Stomach (tissue), 9 donors: ENCODE results near the gene CDC6. TPM values are rescaled to one million over a fixed set of nuclear protein-coding genes. Genes with fewer than 3 reads are reported as not detected.
"Not testable (repeated sequence)": the region's sequence is repeated elsewhere in the genome, so short reads cannot be mapped to it uniquely, and the experiment has no call there.

Source experiments
- DNase-seq, 2 donors: peaks; one replicate each; pipeline versions ENCODE4 v3.0.0 to v3.0.0-alpha.2; 2013 to 2019
- H3K27ac ChIP-seq, 5 donors: fragments of 200-600 bp in 4 of 5; sonication (generic) in 4 of 5; one replicate each; pipeline ENCODE4 v1.5.1; 2013 to 2019; ENCODE audit warnings: mild to moderate bottlenecking in 1 of 5, moderate library complexity in 1 of 5
- H3K27me3 ChIP-seq, 3 donors: fragments of 200-600 bp; sonication (generic); one replicate each; pipeline ENCODE4 v1.5.1; 2017 to 2019; ENCODE audit warnings: mixed run types in 1 of 3
- H3K36me3 ChIP-seq, 4 donors: fragments of 200-600 bp; sonication (generic); 1 replicate in 3 of 4; 2 replicates in 1 of 4; pipeline ENCODE4 v1.5.1; 2016 to 2019
- H3K4me1 ChIP-seq, 4 donors: fragments of 200-600 bp; sonication (generic); one replicate each; pipeline ENCODE4 v1.5.1; 2016 to 2019
- H3K4me3 ChIP-seq, 4 donors: fragments of 200-600 bp; sonication (generic) in 3 of 4; one replicate each; pipeline ENCODE4 v1.5.1; 2016 to 2019; ENCODE audit warnings: mild to moderate bottlenecking in 1 of 4
- H3K9me3 ChIP-seq, 4 donors: fragments of 200-600 bp; sonication (generic); one replicate each; pipeline ENCODE4 v1.5.1; 2016 to 2019
- CTCF ChIP-seq, 7 experiments: fragments of 450-650 bp in 4 of 7; fragments of 200-600 bp in 3 of 7; sonication (generic) in 3 of 7; IDR thresholded peaks; one replicate each; pipeline ENCODE4 v1.5.1; 2016 to 2019; ENCODE audit warnings: antibody characterized with exemption in 7 of 7, control low read depth in 2 of 7, mild to moderate bottlenecking in 1 of 7
- EP300 ChIP-seq: sonication (generic); formaldehyde crosslinking; IDR thresholded peaks from one replicate; pipeline ENCODE4 v1.6.1; 2017; ENCODE audit warnings: antibody characterized with exemption
- POLR2A ChIP-seq, 4 donors: fragments of 450-650 bp; IDR thresholded peaks; one replicate each; pipeline ENCODE4 v1.6.1; 2016; ENCODE audit warnings: antibody characterized with exemption in 4 of 4, control low read depth in 2 of 4, mild to moderate bottlenecking in 1 of 4, moderate library complexity in 1 of 4
- POLR2AphosphoS5 ChIP-seq, 3 donors: sonication (generic); formaldehyde crosslinking; IDR thresholded peaks; one replicate each; pipeline ENCODE4 v1.6.1; 2016; ENCODE audit warnings: antibody characterized with exemption in 3 of 3
- WGBS, 5 donors: extraction: QIAGEN DNeasy Blood & Tissue Kit in 3 of 5; methylation state at CpG; one replicate each; pipeline versions ENCODE4 v1.1.5 to v1.1.7; 2013 to 2018; 5-methylcytosine and 5-hydroxymethylcytosine counted together
- intact Hi-C: fragments of 100-400 bp; cut with DNase I; formaldehyde crosslinking; loops from one replicate; pipeline ENCODE4 v1.15.1; 2023; ENCODE audit warnings: low total_unique reads
- polyA plus RNA-seq, 3 donors: library from polyadenylated mRNA; stranded (reverse); fragments of 200-250 nt; gene quantifications; one replicate each; pipeline ENCODE4 v1.2.3, GENCODE V29; 2013
- total RNA-seq, 5 donors: library from RNA; depleted of rRNA; stranded (reverse); fragments of >200 nt; gene quantifications; one replicate each; pipeline versions ENCODE4 v1.1.0 to v1.2.3, GENCODE V29; 2014 to 2016
- donor health status: healthy with polysubstance abuse.
- donor health status: Bipolar disorder and iron deficiency.
- donor health status: healthy.

The CDC6 gene
- total and polyA plus RNA-seq, 8 donors, result 1.1 to 9.8 (median 3.1) TPM; not detected in 1

GRCh38 chr17:40301315-40301714 lies 13.6 kb downstream of the CDC6 start:
- Histone ChIP-seq H3K9me3 (no peaks in the 10 kb centered on the region), H3K4me1 (peaks cover 10 to 27% (median 19%) of the 10 kb centered on the region in 4 donors), H3K4me3 (no peak overlapping the region), H3K27ac (no peak overlapping the region), H3K36me3 (no peaks in the 10 kb centered on the region), H3K27me3 (no peaks in the 10 kb centered on the region)
- intact Hi-C loops, result no loop called here
- peak; percentile 64 to 74 for DNase-seq
- TF ChIP-seq CTCF (IDR thresholded peaks at IDR 0.05), result peak in 3 of 7 experiments; percentile 14 to 60 (median 56)
- no peak for TF ChIP-seq POLR2A (IDR thresholded peaks at IDR 0.05)
- 42 to 56% (median 46%) methylated on average over 4 of the region's 4 CpGs for WGBS, 5 donors

- Histone ChIP-seq H3K4me1 (peaks cover 24 to 46% (median 38%) of the 10 kb centered on the region in 4 donors), H3K36me3 (no peaks in the 10 kb centered on the region), H3K9me3 (no peaks in the 10 kb centered on the region), H3K27me3 (no peaks in the 10 kb centered on the region), H3K4me3 (no peak overlapping the region), H3K27ac (peak overlapping the region in 2 of 5 donors; percentile 62 to 74)
- WGBS, 5 donors, result 32 to 51% (median 48%) methylated on average over 4 of the region's 4 CpGs
- TF ChIP-seq CTCF (IDR thresholded peaks at IDR 0.05), result peak in 5 of 7 experiments; percentile 40 to 92 (median 79)
- no peak for TF ChIP-seq POLR2A (IDR thresholded peaks at IDR 0.05)
- no peak for TF ChIP-seq EP300
- TF ChIP-seq POLR2AphosphoS5 (IDR thresholded peaks at IDR 0.05), result peak in 2 of 3 donors; percentile 21 to 48
- peak; percentile 54 to 88 for DNase-seq
- intact Hi-C loops, result loop anchor here (2.0 kb wide), 1 partner anchor 52 kb away; no protein-coding TSS in a partner anchor
Measured at GRCh38 chr17:40303009-40303657, 15.5 kb downstream of the CDC6 start.

- peak in 1 of 2 donors; percentile 87 for DNase-seq
- intact Hi-C loops, result loop anchor here (2.0 kb wide), 1 partner anchor 51 kb away; no protein-coding TSS in a partner anchor
Measured at GRCh38 chr17:40303708-40304551, 16.3 kb downstream of the CDC6 start.

GRCh38 chr17:40304552-40304863 lies 16.8 kb downstream of the CDC6 start:
- H3K27ac ChIP-seq, result peak overlapping the region in 4 of 5 donors; percentile 31 to 74 (median 48)
- intact Hi-C loops, result not testable (repeated sequence)
- WGBS, 5 donors, result 56 to 91% (median 82%) methylated on average over 5 of the region's 5 CpGs

More at GRCh38 chr17:40303708-40304551, 16.3 kb downstream of the CDC6 start:
- Histone ChIP-seq H3K4me1 (peaks cover 30 to 54% (median 46%) of the 10 kb centered on the region in 4 donors), H3K4me3 (no peak overlapping the region), H3K36me3 (no peaks in the 10 kb centered on the region), H3K27me3 (no peaks in the 10 kb centered on the region), H3K9me3 (no peaks in the 10 kb centered on the region), H3K27ac (peak overlapping the region in 4 of 5 donors; percentile 31 to 74 (median 48))
- 54 to 66% (median 63%) methylated on average over 5 of the region's 5 CpGs for WGBS, 5 donors
- TF ChIP-seq CTCF (IDR thresholded peaks at IDR 0.05), result no peak
- peak in 1 of 3 donors; percentile 15 for TF ChIP-seq POLR2AphosphoS5 (IDR thresholded peaks at IDR 0.05)

GRCh38 chr17:40304866-40305265 lies 17.2 kb downstream of the CDC6 start:
- DNase-seq, H3K4me3 ChIP-seq, intact Hi-C loops, H3K27me3 ChIP-seq, H3K9me3 ChIP-seq, H3K36me3 ChIP-seq: not testable (repeated sequence)
- H3K27ac ChIP-seq, result peak overlapping the region in 3 of 5 donors; percentile 34 to 74 (median 62)
- WGBS, 5 donors, result 85 to 97% (median 95%) methylated on average over 5 of the region's 5 CpGs
- H3K4me1 ChIP-seq, result peaks cover 40 to 63% (median 55%) of the 10 kb centered on the region in 4 donors

More at GRCh38 chr17:40304552-40304863, 16.8 kb downstream of the CDC6 start:
- H3K27me3 ChIP-seq, H3K4me3 ChIP-seq, H3K36me3 ChIP-seq, H3K9me3 ChIP-seq: not testable (repeated sequence)
- peak in 1 of 2 donors; percentile 62 for DNase-seq
- H3K4me1 ChIP-seq, result peaks cover 36 to 59% (median 51%) of the 10 kb centered on the region in 4 donors
